ENCODE results near the gene DNAJC5.
"Not testable (repeated sequence)": the region's sequence is repeated elsewhere in the genome, so short reads cannot be mapped to it uniquely, and the experiment has no call there.

The DNAJC5 gene

DNA sequence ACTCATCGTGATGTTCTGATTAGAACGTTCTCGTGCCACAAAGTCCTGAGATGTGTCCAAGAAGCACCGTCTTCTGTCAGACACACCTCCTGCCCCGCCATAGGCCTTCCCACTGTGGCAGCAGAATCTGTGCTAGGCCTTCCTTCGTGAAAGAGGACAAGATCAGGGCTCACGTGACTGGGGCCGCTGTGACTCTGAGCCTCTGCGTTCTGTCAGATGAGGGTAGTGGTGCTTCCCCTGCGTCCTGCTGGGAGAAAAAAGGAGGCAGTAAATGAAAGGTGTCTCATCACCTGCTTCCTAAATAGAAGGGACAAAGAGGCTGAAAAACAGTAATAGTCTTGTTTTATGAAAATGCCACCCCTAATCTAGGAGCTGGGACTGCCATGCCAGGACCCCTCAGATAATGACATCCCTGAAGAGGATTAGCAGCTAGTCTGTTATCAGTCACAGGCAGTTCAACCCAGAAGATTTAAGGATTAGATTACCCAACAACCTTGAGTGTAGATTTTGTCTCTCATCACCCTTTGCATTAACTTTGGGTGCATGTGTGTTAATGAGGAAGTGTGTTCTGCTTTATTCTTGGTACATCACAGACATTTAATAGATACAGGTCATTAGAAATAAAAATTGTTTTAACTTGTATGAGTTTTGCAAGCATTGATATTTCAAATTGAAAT is 4.1 kb downstream of the DNAJC5 start:
- H3K27ac Mint-ChIP-seq: peak overlapping the region; percentile 67
- H3K27me3 Mint-ChIP-seq: no peaks in the 10 kb centered on the region
- H3K4me3 Mint-ChIP-seq: no peak overlapping the region
- peaks cover 45% of the 10 kb centered on the region for H3K36me3 Mint-ChIP-seq
- H3K9me3 Mint-ChIP-seq: no peaks in the 10 kb centered on the region
- DNase-seq: peak; percentile 47
- H3K4me1 Mint-ChIP-seq: peaks cover 75% of the 10 kb centered on the region
- CTCF ChIA-PET: interaction anchor here (0.5 kb wide), 1 partner anchor 23 kb away, joined by 4 read pairs; no protein-coding TSS in a partner anchor

- DNase-seq: no peak
- no peak overlapping the region for H3K27ac Mint-ChIP-seq
- CTCF ChIA-PET: no interaction called here
- no peaks in the 10 kb centered on the region for H3K27me3 Mint-ChIP-seq
- H3K9me3 Mint-ChIP-seq: no peaks in the 10 kb centered on the region
- H3K4me3 Mint-ChIP-seq: no peak overlapping the region
- peaks cover 78% of the 10 kb centered on the region for H3K4me1 Mint-ChIP-seq
- peaks cover 49% of the 10 kb centered on the region for H3K36me3 Mint-ChIP-seq
These were observed 5.5 kb downstream of the DNAJC5 start for GRCh38 chr20:63900413-63900812.

DNA sequence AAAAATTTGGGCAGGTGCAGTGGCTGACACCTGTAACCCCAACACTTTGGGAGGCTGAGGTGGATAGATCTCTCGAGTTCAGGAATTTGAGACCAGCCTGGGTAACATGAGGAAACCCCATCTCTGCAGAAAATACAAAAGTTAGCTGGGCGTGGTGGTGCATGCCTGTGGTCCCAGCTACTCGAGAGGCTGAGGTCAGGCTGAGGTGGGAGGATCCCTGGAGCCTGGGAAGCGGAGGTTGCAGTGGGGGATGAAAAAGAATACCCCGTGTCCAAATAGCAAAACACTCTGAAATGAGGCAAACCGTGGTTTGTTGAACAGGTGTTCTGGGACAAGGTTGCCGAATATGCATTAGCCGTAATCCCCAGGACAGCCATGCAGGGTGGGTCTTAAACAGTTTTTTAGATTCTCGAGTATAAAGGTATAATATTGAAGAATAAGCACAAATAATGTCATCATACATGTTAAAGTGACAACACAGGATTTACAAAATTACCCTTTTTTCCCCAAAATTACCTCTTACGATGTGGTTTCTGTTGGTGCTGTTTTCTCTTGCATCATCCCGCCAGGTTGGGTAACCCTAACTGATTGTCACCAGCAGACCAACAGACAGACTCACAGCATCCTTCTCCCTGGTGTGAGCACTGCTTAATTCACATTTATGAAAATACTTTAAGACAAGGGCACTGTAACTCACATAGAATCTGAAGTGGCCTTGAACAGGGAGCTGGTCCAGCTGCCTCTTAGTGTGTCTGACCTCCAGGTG is 9.1 kb downstream of the DNAJC5 start:
- no peaks in the 10 kb centered on the region for H3K27me3 Mint-ChIP-seq
- peak overlapping the region; percentile 99 for H3K27ac Mint-ChIP-seq
- peaks cover 28% of the 10 kb centered on the region for H3K36me3 Mint-ChIP-seq
- peaks cover 64% of the 10 kb centered on the region for H3K4me1 Mint-ChIP-seq
- H3K9me3 Mint-ChIP-seq: no peaks in the 10 kb centered on the region
- no peak for DNase-seq
- CTCF ChIA-PET: no interaction called here
- H3K4me3 Mint-ChIP-seq: no peak overlapping the region

- DNase-seq: no peak
- Mint-ChIP-seq H3K27me3 (no peaks in the 10 kb centered on the region), H3K9me3 (no peaks in the 10 kb centered on the region), H3K36me3 (peaks cover 24% of the 10 kb centered on the region), H3K27ac (peak overlapping the region; percentile 43), H3K4me3 (no peak overlapping the region), H3K4me1 (peaks cover 56% of the 10 kb centered on the region)
- CTCF ChIA-PET: interaction anchor here (1.0 to 1.7 kb wide), 3 partner anchors 12 to 149 kb away, joined by 3 to 5 read pairs (median 4); no protein-coding TSS in a partner anchor
These were observed 13.2 kb downstream of the DNAJC5 start for GRCh38 chr20:63908008-63908682.

- Mint-ChIP-seq H3K9me3 (peaks cover 2% of the 10 kb centered on the region), H3K27ac (no peak overlapping the region)
These were observed 16.2 kb downstream of the DNAJC5 start for GRCh38 chr20:63911176-63911575.

GRCh38 chr20:63913768-63914167 is 18.8 kb downstream of the DNAJC5 start:
- Mint-ChIP-seq H3K27me3 (no peaks in the 10 kb centered on the region), H3K4me3 (no peak overlapping the region), H3K9me3 (peaks cover 4% of the 10 kb centered on the region), H3K4me1 (peaks cover 32% of the 10 kb centered on the region), H3K27ac (peak overlapping the region; percentile 37), H3K36me3 (peaks cover 41% of the 10 kb centered on the region)
- DNase-seq: no peak
- CTCF ChIA-PET: no interaction called here

More at GRCh38 chr20:63911176-63911575, 16.2 kb downstream of the DNAJC5 start:
- Mint-ChIP-seq H3K4me1 (peaks cover 46% of the 10 kb centered on the region), H3K36me3 (peaks cover 32% of the 10 kb centered on the region), H3K4me3 (no peak overlapping the region), H3K27me3 (no peaks in the 10 kb centered on the region)
- no peak for DNase-seq
- CTCF ChIA-PET: no interaction called here

- H3K36me3 Mint-ChIP-seq: peaks cover 38% of the 10 kb centered on the region
- DNase-seq: no peak
- H3K9me3 Mint-ChIP-seq: peaks cover 4% of the 10 kb centered on the region
- no peak overlapping the region for H3K4me3 Mint-ChIP-seq
- H3K27me3 Mint-ChIP-seq: no peaks in the 10 kb centered on the region
- no peak overlapping the region for H3K27ac Mint-ChIP-seq
- CTCF ChIA-PET: no interaction called here
- H3K4me1 Mint-ChIP-seq: peaks cover 22% of the 10 kb centered on the region
These were observed 20.5 kb downstream of the DNAJC5 start for GRCh38 chr20:63915471-63915870.

DNA sequence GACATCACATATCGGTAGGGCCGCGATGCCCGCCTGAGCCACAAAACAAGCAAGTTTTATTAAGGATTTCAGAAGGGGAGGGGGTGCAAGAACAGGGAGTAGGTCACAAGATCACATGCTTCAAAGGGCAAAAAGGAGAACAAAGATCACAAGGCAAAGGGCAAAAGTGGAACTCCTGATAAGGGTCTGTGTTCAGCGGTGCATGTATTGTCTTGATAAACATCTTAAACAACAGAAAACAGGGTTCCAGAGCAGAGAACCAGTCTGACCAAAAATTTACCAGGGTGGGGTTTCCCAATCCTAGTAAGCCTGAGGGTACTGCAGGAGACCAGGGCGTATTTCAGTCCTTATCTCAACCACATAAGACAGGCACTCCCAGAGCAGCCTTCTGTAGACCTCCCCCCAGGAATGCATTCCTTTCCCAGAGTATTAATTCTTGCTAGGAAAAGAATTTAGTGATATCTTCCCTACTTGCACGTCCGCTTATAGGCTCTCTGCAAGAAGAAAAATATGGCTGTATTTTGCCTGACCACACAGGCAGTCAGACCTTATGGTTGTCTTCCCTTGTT is 21.5 kb downstream of the DNAJC5 start:
- H3K27me3 Mint-ChIP-seq, CTCF ChIA-PET, H3K4me3 Mint-ChIP-seq, H3K9me3 Mint-ChIP-seq, DNase-seq, H3K27ac Mint-ChIP-seq: not testable (repeated sequence)
- peaks cover 34% of the 10 kb centered on the region for H3K36me3 Mint-ChIP-seq
- peaks cover 13% of the 10 kb centered on the region for H3K4me1 Mint-ChIP-seq

DNA sequence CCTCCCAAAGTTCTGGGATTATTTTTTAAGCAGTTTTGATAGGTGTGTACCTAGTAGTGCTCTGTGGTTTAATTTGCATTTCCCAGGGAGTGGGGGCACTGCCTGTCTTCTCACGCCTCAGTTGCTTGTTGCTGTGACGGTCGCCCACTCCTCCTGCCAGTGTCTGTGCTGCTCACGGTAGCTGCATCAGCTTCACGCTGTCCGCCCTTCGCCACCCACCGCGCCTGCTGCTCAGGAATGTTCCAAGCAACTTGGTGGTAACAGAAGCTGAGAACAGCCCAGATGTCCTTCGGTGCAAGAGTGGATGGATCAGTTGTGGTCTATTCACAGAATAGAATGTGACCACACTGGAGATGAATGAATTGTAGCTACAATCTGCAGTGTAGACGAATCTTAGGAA is 22.9 kb downstream of the DNAJC5 start:
- no peaks in the 10 kb centered on the region for H3K27me3 Mint-ChIP-seq
- DNase-seq: no peak
- CTCF ChIA-PET: no interaction called here
- H3K9me3 Mint-ChIP-seq: peaks cover 4% of the 10 kb centered on the region
- peaks cover 12% of the 10 kb centered on the region for H3K4me1 Mint-ChIP-seq
- H3K27ac Mint-ChIP-seq: no peak overlapping the region
- peaks cover 34% of the 10 kb centered on the region for H3K36me3 Mint-ChIP-seq
- no peak overlapping the region for H3K4me3 Mint-ChIP-seq

DNA sequence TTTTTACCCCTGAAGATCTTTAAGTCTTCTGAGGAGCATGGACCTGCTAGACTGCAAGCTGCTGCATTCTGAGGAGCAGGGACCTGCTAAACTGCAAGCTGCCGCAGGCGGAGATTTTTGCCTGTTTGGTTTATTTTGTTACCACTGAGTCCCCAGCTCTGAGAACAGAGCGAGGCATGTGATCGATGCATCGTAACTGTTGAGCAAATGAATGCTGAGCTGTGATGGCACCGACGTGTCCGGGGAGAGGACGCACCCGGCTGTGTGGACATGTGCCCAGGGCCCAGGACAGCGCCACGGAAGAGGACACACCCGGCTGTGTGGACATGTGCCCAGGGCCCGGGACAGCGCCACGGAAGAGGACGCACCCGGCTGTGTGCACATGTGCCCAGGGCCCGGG is 24.2 kb downstream of the DNAJC5 start:
- no peak overlapping the region for H3K27ac Mint-ChIP-seq
- H3K4me3 Mint-ChIP-seq: no peak overlapping the region
- DNase-seq: no peak
- CTCF ChIA-PET: no interaction called here
- peaks cover 36% of the 10 kb centered on the region for H3K36me3 Mint-ChIP-seq
- H3K27me3 Mint-ChIP-seq: no peaks in the 10 kb centered on the region
- peaks cover 11% of the 10 kb centered on the region for H3K4me1 Mint-ChIP-seq
- H3K9me3 Mint-ChIP-seq: peaks cover 4% of the 10 kb centered on the region

- Mint-ChIP-seq H3K27ac (no peak overlapping the region), H3K4me1 (peaks cover 10% of the 10 kb centered on the region), H3K9me3 (peaks cover 4% of the 10 kb centered on the region), H3K27me3 (no peaks in the 10 kb centered on the region), H3K4me3 (no peak overlapping the region), H3K36me3 (peaks cover 33% of the 10 kb centered on the region)
- CTCF ChIA-PET: no interaction called here
- no peak for DNase-seq
These were observed 25.3 kb downstream of the DNAJC5 start for GRCh38 chr20:63920226-63920625.

DNA sequence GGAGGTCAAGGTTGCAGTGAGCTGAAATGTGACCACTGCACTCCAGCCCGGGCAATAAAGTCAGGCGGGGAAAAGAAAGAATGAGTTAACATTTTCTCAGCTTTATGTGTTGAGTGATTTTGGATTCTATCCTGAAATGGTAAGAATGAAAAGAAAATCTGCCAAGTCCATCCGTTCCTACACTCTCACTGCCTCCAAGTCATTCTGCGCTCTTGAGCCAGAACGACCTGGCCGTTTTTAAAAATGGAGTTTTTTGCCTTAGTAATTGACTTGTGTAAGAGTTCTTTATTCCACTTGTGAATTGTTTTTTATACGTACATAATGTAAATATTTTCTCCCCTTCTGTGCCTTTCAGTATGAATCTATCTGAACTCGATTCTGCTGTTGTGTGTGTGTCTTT is 28.7 kb downstream of the DNAJC5 start:
- H3K36me3 Mint-ChIP-seq: peaks cover 33% of the 10 kb centered on the region
- H3K27ac Mint-ChIP-seq: no peak overlapping the region
- H3K4me1 Mint-ChIP-seq: peaks cover 7% of the 10 kb centered on the region
- CTCF ChIA-PET: no interaction called here
- DNase-seq: no peak
- no peaks in the 10 kb centered on the region for H3K27me3 Mint-ChIP-seq
- H3K4me3 Mint-ChIP-seq: no peak overlapping the region
- no peaks in the 10 kb centered on the region for H3K9me3 Mint-ChIP-seq

GRCh38 chr20:63924241-63924640 is 29.3 kb downstream of the DNAJC5 start:
- no peak for DNase-seq
- CTCF ChIA-PET: no interaction called here
- Mint-ChIP-seq H3K27me3 (no peaks in the 10 kb centered on the region), H3K36me3 (peaks cover 36% of the 10 kb centered on the region), H3K9me3 (no peaks in the 10 kb centered on the region), H3K4me3 (no peak overlapping the region), H3K27ac (peak overlapping the region; percentile 24), H3K4me1 (peaks cover 7% of the 10 kb centered on the region)

GRCh38 chr20:63926298-63926697 is 31.4 kb downstream of the DNAJC5 start:
- Mint-ChIP-seq H3K36me3 (peaks cover 49% of the 10 kb centered on the region), H3K4me1 (peaks cover 7% of the 10 kb centered on the region), H3K27me3 (no peaks in the 10 kb centered on the region), H3K27ac (no peak overlapping the region), H3K4me3 (no peak overlapping the region), H3K9me3 (no peaks in the 10 kb centered on the region)
- no peak for DNase-seq
- CTCF ChIA-PET: no interaction called here
